Activated CD8-positive, alpha-beta memory T cell treated with anti-CD3 and anti-CD28 coated beads, Interleukin-2, amount 50 U/mL, for 4 hours (primary cell): Measurements from ENCODE around the gene MAD1L1.

Experiments used
- DNase-seq: peaks from one replicate; pipeline ENCODE4 v3.0.0-alpha.2; 2020

Gene MAD1L1

DNA sequence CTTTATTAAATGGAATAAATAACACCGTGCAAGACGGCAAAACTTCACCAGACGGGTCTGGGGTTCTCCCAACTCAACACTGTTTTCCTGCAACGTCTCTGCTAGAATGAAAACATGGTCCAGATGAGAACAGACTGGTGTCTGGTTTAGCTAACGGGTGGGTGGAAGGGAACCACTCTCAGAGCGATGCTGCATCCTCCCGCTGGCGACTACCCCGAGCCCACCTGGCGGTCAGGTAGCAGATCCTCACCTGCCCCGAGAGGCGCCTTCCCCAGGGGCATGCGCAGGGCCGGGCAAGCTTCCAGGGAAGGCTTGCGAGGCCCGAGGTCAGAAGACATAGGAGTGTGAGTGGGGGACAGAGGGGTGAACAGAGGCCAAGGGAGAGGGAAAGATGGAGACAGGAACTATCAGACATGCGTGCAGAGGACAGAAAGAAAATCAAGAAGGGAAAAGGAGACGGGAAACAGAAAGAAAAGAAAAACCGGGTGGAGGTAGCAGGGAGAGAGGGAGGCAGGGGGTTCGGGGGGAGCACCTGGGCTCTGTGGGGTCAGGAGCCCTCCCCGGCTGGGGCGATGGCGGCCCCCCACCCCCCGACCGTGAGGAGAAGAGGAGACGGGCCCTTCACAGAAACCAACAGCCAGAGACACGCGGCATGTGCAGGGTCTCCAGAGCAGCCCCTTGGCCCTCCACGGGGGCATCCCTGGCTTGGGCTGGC lies 222.0 kb downstream of the MAD1L1 start:
- peak; percentile 9 for DNase-seq

DNA sequence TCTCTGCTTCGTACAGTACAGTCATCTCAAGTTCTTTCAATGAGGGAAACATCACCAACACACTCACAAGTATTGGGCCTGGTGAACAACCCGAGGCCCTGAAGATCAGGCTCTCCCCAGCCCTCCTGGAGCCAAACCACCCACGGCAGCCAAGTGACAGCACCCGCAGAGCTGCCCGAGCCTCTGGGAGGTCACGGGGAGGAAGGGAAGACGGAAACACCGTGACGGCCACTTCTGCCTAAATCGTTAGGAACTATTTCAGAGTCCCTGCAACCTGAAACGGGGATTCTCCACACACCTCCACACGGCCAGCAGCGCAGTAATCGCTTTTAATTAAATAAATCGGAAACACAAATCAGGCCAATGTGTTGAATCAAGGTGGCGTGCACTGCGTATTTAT lies 222.6 kb downstream of the MAD1L1 start:
- peak; percentile 10 for DNase-seq

- DNase-seq = peak; percentile 8
Observed at GRCh38 chr7:2009541-2010001, 223.2 kb downstream of the MAD1L1 start.

GRCh38 chr7:2008936-2009540 lies 223.7 kb downstream of the MAD1L1 start:
- peak; percentile 11 for DNase-seq

DNA sequence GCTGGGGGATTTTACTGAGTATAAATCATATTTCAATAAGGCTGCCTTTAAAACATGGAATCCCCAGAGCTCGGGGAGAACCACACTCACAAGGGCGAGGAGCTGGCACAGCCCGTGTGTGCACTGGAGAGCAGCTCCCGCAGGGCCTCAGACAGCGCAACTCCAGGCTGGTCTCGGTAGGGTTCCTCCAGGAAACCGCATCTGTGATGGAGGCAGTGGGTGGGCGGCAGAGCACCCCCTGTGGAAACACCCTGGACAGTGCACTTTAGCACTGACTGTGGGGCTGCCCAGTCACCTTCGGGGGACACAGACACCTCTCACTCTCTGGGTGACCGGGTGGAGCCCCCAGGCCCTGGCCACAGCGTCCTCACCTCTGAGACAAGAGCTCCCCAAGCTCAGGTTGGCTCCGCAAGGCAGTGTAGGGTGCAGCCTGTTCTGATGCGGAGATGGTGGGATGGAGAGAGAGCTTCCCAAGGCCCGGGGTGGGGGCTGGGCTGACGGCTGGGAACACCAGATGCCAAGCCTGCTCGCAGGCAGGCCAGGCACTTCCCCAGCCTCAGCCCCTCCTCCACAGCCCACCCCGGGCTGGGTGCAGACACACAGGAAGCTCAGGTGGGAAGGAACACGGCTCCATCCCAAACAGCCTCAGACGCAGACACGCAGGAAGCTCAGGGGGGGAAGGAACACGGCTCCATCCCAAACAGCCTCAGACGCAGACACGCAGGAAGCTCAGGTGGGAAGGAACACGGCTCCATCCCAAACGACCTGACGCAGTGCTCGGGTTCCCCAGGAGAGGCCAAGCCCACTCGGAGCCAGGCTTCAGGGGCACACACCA lies 224.4 kb downstream of the MAD1L1 start:
- DNase-seq = peak; percentile 7

DNA sequence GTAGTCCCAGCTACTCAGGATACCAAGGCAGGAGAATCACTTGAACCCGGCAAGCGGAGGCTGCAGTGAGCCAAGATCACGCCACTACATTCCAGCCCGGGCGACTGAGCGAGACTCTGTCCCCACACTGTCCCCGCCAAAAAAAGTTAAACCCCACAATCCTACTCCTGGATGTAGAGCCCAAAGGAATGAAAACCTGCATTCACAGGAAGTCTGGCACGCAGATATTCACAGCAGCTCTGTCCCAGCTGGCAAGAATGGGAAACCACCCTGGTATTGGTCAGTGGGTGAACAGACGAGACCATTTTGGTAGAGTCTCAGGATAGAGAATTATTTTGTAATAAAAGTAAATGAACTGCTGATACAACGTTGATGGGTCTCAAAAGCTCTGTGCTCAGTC lies 225.2 kb downstream of the MAD1L1 start:
- DNase-seq = no peak

DNA sequence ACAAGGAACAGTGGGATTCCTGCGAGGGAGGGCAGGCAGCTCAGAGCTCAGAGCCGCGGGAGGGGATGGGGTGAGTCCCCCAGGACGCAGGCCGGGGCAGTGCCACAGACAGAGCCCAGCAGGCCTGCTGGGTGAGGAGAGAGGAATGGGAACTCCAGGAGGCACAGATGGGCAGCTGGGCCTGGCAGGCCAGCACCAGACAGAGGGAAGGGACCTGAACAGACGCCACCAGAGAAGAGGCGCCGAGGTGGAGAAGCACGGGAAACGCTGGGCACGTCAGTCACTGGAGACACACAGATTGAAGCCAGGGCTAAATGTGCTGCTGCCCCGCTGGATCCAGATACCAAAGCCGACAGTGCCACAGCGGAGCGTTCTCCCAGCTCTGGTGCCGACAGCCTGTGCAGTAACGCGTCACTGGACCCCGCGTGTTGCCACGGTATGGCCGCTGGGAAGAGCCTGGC lies 225.8 kb downstream of the MAD1L1 start:
- DNase-seq = no peak

- peak; percentile 5 for DNase-seq
Observed at GRCh38 chr7:2006231-2006771, 226.4 kb downstream of the MAD1L1 start.

- peak; percentile 9 for DNase-seq
Observed at GRCh38 chr7:2005786-2006185, 227.0 kb downstream of the MAD1L1 start.

DNA sequence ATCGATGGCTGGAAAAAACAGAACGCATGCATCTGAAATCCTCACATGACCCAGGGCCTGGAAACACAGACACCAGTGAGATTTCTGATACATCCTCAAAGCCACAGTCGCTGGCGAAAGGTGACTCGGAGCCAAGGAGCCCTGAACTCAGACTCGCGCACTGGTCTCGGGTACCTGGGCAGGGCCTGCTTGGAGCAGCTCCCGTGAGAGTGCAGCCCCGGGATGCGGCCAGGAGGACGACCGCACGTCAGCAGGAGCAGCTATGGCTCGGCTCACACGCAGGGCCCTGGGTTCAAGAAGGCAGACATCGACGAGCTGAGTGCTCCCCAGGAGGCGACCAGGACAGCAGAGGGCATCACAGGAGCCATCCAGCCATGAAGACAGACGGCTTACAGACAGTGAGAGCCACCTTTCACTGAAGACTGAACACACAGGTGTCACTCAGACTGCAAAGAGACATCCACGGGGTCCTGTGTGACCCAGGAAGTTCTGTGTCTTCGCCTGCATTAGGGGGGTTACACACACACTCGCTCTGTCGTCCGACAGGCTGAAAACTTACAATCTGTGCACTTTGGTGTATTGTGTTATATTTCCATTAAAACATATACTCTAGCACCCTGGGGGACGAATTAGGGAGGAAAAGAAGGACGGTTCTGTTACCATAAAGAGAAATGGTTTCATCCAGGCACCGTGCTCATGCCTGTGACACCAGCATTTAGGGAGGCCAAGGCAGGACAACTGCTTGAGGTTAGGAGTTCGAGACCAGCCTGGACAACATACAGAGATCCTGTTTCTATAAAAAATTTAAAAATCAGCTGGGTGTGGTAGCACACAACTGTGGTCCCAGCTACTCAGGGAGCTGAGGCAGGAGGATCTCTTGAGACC lies 227.7 kb downstream of the MAD1L1 start:
- DNase-seq = peak; percentile 13

- peak; percentile 13 for DNase-seq
Observed at GRCh38 chr7:2003931-2004812, 228.6 kb downstream of the MAD1L1 start.

GRCh38 chr7:2003451-2003930 lies 229.3 kb downstream of the MAD1L1 start:
- peak; percentile 14 for DNase-seq

- peak; percentile 7 for DNase-seq
Observed at GRCh38 chr7:2002561-2003450, 229.9 kb downstream of the MAD1L1 start.

GRCh38 chr7:2001601-2002442 lies 230.9 kb downstream of the MAD1L1 start:
- no peak for DNase-seq

- no peak for DNase-seq
Observed at GRCh38 chr7:2000746-2001321, 231.9 kb downstream of the MAD1L1 start.

GRCh38 chr7:2000153-2000687 lies 232.5 kb downstream of the MAD1L1 start:
- no peak for DNase-seq

GRCh38 chr7:1999278-1999984 lies 233.3 kb downstream of the MAD1L1 start:
- no peak for DNase-seq

DNA sequence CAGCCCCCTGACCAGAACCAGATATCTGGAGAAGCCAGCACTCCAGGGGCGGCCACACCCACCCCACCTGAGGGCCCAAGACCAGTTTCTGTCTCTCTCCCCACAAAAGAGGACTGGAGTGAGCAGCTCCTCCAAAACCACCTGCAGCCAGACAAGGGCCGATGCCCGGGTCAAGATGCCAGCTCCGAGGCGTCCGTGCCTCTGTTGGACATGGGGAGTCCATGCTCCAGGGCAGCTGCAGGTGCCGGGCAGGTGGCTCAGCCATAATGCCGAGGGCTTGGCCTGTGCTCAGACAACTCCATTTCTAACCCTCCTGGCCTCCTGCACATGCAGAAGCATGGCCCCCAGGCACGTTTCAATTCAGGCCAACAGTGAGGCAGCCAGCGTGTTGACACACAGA lies 234.6 kb downstream of the MAD1L1 start:
- DNase-seq = no peak
